Breast epithelium (tissue), 3 donors: Measurements from ENCODE around the gene C4BPB.

Experiments used
- CTCF ChIP-seq, 3 donors: fragments of 450-650 bp; IDR thresholded peaks; one replicate each; pipeline ENCODE4 v1.5.1; 2016 to 2017; ENCODE audit warnings: antibody characterized with exemption in 3 of 3, mild to moderate bottlenecking in 3 of 3, moderate library complexity in 3 of 3
- POLR2A ChIP-seq: fragments of 450-650 bp; IDR thresholded peaks from one replicate; pipeline ENCODE4 v1.6.1; 2016; ENCODE audit warnings: antibody characterized with exemption, mild to moderate bottlenecking, moderate library complexity

DNA sequence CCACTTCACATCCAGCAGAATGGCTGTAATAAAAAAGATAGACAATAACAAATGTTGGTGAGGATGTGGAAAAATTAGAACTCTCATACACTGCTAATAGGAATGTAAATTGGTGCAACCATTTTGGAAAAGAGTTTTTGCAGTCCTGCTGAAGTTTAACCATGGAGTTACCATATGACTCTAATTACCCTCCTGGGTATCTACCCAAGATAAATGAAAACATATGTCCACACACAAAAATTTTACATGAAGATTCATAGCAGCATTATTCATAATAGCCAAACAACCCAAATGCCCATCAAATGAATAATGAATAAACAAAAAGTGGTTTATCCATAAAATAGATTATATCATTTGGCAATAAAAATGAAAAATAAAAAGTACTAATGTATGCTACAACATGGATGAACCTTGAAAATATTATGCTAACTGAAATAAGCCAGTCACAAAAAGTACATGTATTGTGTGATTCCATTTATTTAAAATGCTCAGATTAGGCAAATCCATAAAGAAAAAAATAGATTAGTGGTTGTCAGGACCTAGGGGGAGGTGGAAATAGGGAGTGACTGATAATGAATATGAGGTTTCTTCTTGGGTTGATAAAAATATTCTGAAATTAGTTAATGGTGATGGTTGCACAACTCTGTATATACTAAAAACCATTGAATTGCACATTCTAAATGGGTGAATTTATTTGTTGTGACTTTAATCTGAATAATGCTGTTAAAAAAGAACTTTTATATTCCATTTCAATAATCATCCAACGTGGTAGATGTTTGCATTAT lies 41.8 kb downstream of the C4BPB start:
- TF ChIP-seq POLR2A: no peak
- TF ChIP-seq CTCF (IDR thresholded peaks at IDR 0.05): no peak
